ENCODE measurements around the gene PDLIM4. TPM values are rescaled to one million over a fixed set of nuclear protein-coding genes. Genes with fewer than 3 reads are reported as not detected.

The PDLIM4 gene
- total RNA-seq, 4 donors from 2014 or later, result 16.5 to 79.2 (median 47.7) TPM

DNA sequence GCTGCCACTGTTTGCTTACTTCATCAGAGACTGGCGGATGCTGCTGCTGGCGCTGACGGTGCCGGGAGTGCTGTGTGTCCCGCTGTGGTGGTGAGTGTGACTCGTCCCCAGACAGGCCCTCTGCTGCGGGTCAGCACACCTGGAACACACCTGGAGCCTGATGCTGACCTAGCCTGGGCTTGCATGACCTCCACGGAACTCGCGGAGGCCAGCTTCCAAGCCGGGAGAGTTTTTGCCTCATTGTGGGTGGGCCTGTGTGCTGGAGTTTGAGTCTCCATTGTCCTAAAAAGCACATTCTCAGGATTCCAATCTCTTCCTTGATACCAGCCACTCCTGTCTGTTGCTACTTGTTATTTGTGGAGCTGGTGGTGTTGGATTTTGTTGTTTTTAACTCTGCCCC lies 64.8 kb downstream of the PDLIM4 start:
- WGBS, 2 donors, result 73 to 81% methylated on average over 8 to 10 of the region's 11 CpGs
- no peaks in the 10 kb centered on the region for H3K9me3 ChIP-seq
- no peak overlapping the region for H3K27ac ChIP-seq
- peaks cover 0 to 6% (median 0%) of the 10 kb centered on the region in 3 donors for H3K36me3 ChIP-seq
- no peak for DNase-seq
- no peaks in the 10 kb centered on the region for H3K27me3 ChIP-seq
- H3K4me1 ChIP-seq, result no peaks in the 10 kb centered on the region
- H3K4me3 ChIP-seq, result no peak overlapping the region
- TF ChIP-seq CTCF (IDR thresholded peaks at IDR 0.05) (no peak), POLR2A (IDR thresholded peaks at IDR 0.05) (no peak)
- intact Hi-C loops (cut with DNase I), result no loop called here

Other genes with a start within 250 kb of the PDLIM4 start
- gene ACSL6, start 246.0 kb upstream of the PDLIM4 start, total RNA-seq, result 1 to 10 TPM in 3 of 4 donors, under 1 TPM in 1; 0.04 to 3.2 (median 1.1) TPM
- gene IL3, start 197.0 kb upstream of the PDLIM4 start, total RNA-seq, result not detected
- not detected for gene CSF2, start 183.9 kb upstream of the PDLIM4 start, total RNA-seq
- gene P4HA2, start 29.8 kb upstream of the PDLIM4 start, total RNA-seq, result 10 to 100 TPM; 14.7 to 22.2 (median 16.7) TPM
- gene SLC22A4, start 36.7 kb downstream of the PDLIM4 start, total RNA-seq, result under 1 TPM in 3 of 4 donors, not detected in 1; 0.11 to 0.79 (median 0.38) TPM
- 10 to 100 TPM in 1 of 4 donors, 1 to 10 TPM in 3; 7.4 to 15.8 (median 8.3) TPM for gene SLC22A5, start 112.0 kb downstream of the PDLIM4 start, total RNA-seq
- 10 to 100 TPM in 2 of 4 donors, 1 to 10 TPM in 2; 8.3 to 52.9 (median 13.1) TPM for gene IRF1, start 233.1 kb downstream of the PDLIM4 start, total RNA-seq